CD8-positive, alpha-beta memory T cell (primary cell): ENCODE measurements around the gene TTF2. TPM values are rescaled to one million over a fixed set of nuclear protein-coding genes. Genes with fewer than 3 reads are reported as not detected.

Experiments
- CTCF ChIA-PET: fragments of 350-600 bp; sonication (Branson Sonifier 250); formaldehyde crosslinking; loops from one replicate; lab custom pipeline; 2021; ENCODE audit warnings: antibody characterized with exemption; lab: Charles Lee
- POLR2A ChIA-PET: fragments of 350-600 bp; sonication (Branson Sonifier 250); formaldehyde crosslinking; loops from one replicate; lab custom pipeline; 2021; ENCODE audit warnings: antibody characterized with exemption; lab: Charles Lee
- DNase-seq, 5 donors: peaks; one replicate each; pipeline versions ENCODE4 v3.0.0 to v3.0.0-alpha.2; 2020 to 2022; ENCODE audit warnings: mixed read lengths in 1 of 5
- H3K27ac ChIP-seq: one replicate; pipeline ENCODE4 v1.7.0; 2013; ENCODE audit warnings: low read depth, mild to moderate bottlenecking, low read length, moderate library complexity
- H3K27me3 ChIP-seq: 2 replicates; pipeline ENCODE4 v1.7.0; 2013; ENCODE audit warnings: low read length, mild to moderate bottlenecking; ENCODE audit not compliant: insufficient read depth, poor library complexity, severe bottlenecking
- H3K36me3 ChIP-seq: 2 replicates; pipeline ENCODE4 v1.7.0; 2013; ENCODE audit warnings: mild to moderate bottlenecking, low read length, moderate library complexity; ENCODE audit not compliant: insufficient read depth
- H3K4me1 ChIP-seq: 2 replicates; pipeline ENCODE4 v1.7.0; 2013; ENCODE audit warnings: mild to moderate bottlenecking, low read length, moderate library complexity; ENCODE audit not compliant: insufficient read depth
- H3K4me3 ChIP-seq: 2 replicates; pipeline ENCODE4 v1.7.0; 2013; ENCODE audit warnings: mild to moderate bottlenecking, low read length
- H3K9me3 ChIP-seq: 2 replicates; pipeline ENCODE4 v1.7.0; 2013; ENCODE audit warnings: mild to moderate bottlenecking, low read length
- H3K27ac Mint-ChIP-seq, 8 donors: one replicate each; pipeline ENCODE4 v1.8.0; 2020 to 2021; ENCODE audit warnings: mixed read lengths in 8 of 8, mild to moderate bottlenecking in 6 of 8, inconsistent platforms in 3 of 8, moderate library complexity in 3 of 8
- H3K27me3 Mint-ChIP-seq, 2 donors: one replicate each; pipeline ENCODE4 v1.8.0; 2020 to 2021; ENCODE audit warnings: mixed read lengths in 2 of 2, mild to moderate bottlenecking in 1 of 2, moderate library complexity in 1 of 2
- H3K36me3 Mint-ChIP-seq, 3 donors: one replicate each; pipeline ENCODE4 v1.8.0; 2020 to 2021; ENCODE audit warnings: mixed read lengths in 3 of 3, inconsistent platforms in 1 of 3, mild to moderate bottlenecking in 1 of 3
- H3K4me1 Mint-ChIP-seq, 3 donors: one replicate each; pipeline ENCODE4 v1.8.0; 2020 to 2021; ENCODE audit warnings: mixed read lengths in 3 of 3, inconsistent platforms in 1 of 3, mild to moderate bottlenecking in 1 of 3
- H3K4me3 Mint-ChIP-seq, 7 donors: one replicate each; pipeline ENCODE4 v1.8.0; 2020 to 2021; ENCODE audit warnings: mixed read lengths in 7 of 7, mild to moderate bottlenecking in 6 of 7, moderate library complexity in 4 of 7, inconsistent platforms in 2 of 7
- H3K9me3 Mint-ChIP-seq, 5 donors: one replicate each; pipeline ENCODE4 v1.8.0; 2020 to 2022; ENCODE audit warnings: mixed read lengths in 5 of 5, mild to moderate bottlenecking in 3 of 5, moderate library complexity in 2 of 5, inconsistent platforms in 1 of 5
- polyA plus RNA-seq: library from polyadenylated mRNA; unstranded; fragments of 300-500 nt; fragmentation: Illumina TruSeq; gene quantifications from one replicate; pipeline ENCODE4 v1.2.3, GENCODE V29; 2021
- total RNA-seq, 2 experiments: library from RNA; stranded (reverse); gene quantifications; one replicate each; pipeline ENCODE4 v1.2.3, GENCODE V29; 2021

TTF2 gene
- total and polyA plus RNA-seq, 3 experiments from 2014 or later = 11.7 to 89.0 (median 89.0) TPM

GRCh38 chr1:117032681-117033539, 27.2 kb upstream of the TTF2 start:
- H3K36me3 Mint-ChIP-seq = peaks cover 0 to 6% (median 0%) of the 10 kb centered on the region in 3 donors
- no peak overlapping the region for H3K4me3 Mint-ChIP-seq
- H3K27me3 ChIP-seq = no peaks in the 10 kb centered on the region
- H3K4me3 ChIP-seq = no peak overlapping the region
- no peaks in the 10 kb centered on the region for H3K4me1 ChIP-seq
- H3K27ac Mint-ChIP-seq = peak overlapping the region in 4 of 8 donors; percentile 2 to 21 (median 2)
- ChIA-PET POLR2A (no interaction called here), CTCF (no interaction called here)
- no peaks in the 10 kb centered on the region for H3K9me3 ChIP-seq
- no peaks in the 10 kb centered on the region for H3K9me3 Mint-ChIP-seq
- no peaks in the 10 kb centered on the region for H3K36me3 ChIP-seq
- H3K4me1 Mint-ChIP-seq = peaks cover 0 to 13% (median 0%) of the 10 kb centered on the region in 3 donors
- no peak for DNase-seq
- H3K27me3 Mint-ChIP-seq = no peaks in the 10 kb centered on the region
- H3K27ac ChIP-seq = no peak overlapping the region

DNA sequence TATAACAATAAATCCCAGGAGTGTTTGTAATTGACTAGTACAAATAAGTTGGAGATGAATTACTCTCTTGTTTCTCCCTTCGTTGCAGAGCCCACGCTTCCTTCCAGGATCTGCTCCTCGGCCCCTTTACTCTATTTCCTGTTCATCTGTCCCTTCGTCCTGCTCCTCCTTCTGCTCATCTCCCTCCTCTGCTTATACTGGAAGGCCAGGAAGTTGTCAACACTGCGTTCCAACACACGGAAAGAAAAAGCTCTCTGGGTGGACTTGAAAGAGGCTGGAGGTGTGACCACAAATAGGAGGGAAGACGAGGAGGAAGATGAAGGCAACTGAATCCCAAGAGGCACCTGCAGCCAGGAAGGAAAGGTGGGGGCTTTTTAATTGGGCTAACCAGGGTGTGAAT, 26.4 kb upstream of the TTF2 start:
- Mint-ChIP-seq H3K27me3 (peaks cover 0 to 5% of the 10 kb centered on the region in 2 donors), H3K4me1 (peaks cover 0 to 13% (median 0%) of the 10 kb centered on the region in 3 donors), H3K9me3 (no peaks in the 10 kb centered on the region), H3K36me3 (peaks cover 0 to 6% (median 0%) of the 10 kb centered on the region in 3 donors), H3K4me3 (no peak overlapping the region), H3K27ac (peak overlapping the region in 4 of 8 donors; percentile 30 to 73 (median 60))
- H3K27ac ChIP-seq = no peak overlapping the region
- no peak for DNase-seq
- H3K9me3 ChIP-seq = no peaks in the 10 kb centered on the region
- H3K36me3 ChIP-seq = no peaks in the 10 kb centered on the region
- POLR2A ChIA-PET = no interaction called here
- CTCF ChIA-PET = no interaction called here
- no peaks in the 10 kb centered on the region for H3K4me1 ChIP-seq
- no peak overlapping the region for H3K4me3 ChIP-seq
- H3K27me3 ChIP-seq = no peaks in the 10 kb centered on the region

DNA sequence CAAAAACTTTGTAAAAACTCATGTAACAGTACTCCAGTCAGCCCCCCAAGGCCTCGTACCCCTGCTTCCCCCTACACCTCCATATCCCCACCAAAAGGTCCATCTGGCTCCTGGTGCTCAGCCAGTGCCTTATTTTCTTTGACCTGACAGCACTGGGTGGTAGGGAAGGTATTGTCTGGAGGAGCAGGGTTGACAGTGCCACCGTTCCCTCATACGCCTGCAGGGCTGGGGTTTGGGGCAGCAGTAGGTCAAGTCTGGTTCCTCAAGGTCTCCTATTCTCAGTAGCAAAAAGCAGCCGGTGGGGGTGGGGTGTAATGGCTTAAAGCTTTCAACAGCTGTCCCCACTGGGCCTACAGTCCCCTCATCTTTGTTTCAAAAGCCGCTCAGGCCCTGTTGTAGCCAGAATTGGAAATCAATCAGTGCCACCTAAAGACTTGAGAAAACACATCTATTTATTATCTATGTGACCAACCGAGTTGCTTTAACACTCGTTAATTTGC, 25.3 kb upstream of the TTF2 start:
- H3K27ac ChIP-seq = no peak overlapping the region
- Mint-ChIP-seq H3K4me3 (no peak overlapping the region), H3K4me1 (peaks cover 0 to 10% (median 0%) of the 10 kb centered on the region in 3 donors), H3K36me3 (peaks cover 0 to 6% (median 4%) of the 10 kb centered on the region in 3 donors), H3K27ac (peak overlapping the region in 1 of 8 donors; percentile 30), H3K9me3 (no peaks in the 10 kb centered on the region), H3K27me3 (peaks cover 0 to 5% of the 10 kb centered on the region in 2 donors)
- no peaks in the 10 kb centered on the region for H3K36me3 ChIP-seq
- no peaks in the 10 kb centered on the region for H3K9me3 ChIP-seq
- no peak for DNase-seq
- ChIA-PET POLR2A (interaction anchor here (0.6 kb wide), 1 partner anchor 61 kb away, joined by 4 read pairs; no protein-coding TSS in a partner anchor), CTCF (no interaction called here)
- H3K27me3 ChIP-seq = no peaks in the 10 kb centered on the region
- H3K4me1 ChIP-seq = no peaks in the 10 kb centered on the region
- no peak overlapping the region for H3K4me3 ChIP-seq

GRCh38 chr1:117036018-117036461, 24.1 kb upstream of the TTF2 start:
- H3K4me3 Mint-ChIP-seq = no peak overlapping the region
- H3K4me1 Mint-ChIP-seq = peaks cover 0 to 10% (median 0%) of the 10 kb centered on the region in 3 donors
- Histone ChIP-seq H3K4me3 (no peak overlapping the region), H3K4me1 (no peaks in the 10 kb centered on the region), H3K9me3 (no peaks in the 10 kb centered on the region), H3K36me3 (no peaks in the 10 kb centered on the region), H3K27ac (no peak overlapping the region), H3K27me3 (no peaks in the 10 kb centered on the region)
- peaks cover 0 to 6% (median 4%) of the 10 kb centered on the region in 3 donors for H3K36me3 Mint-ChIP-seq
- POLR2A ChIA-PET = no interaction called here
- no peak overlapping the region for H3K27ac Mint-ChIP-seq
- peaks cover 0 to 5% of the 10 kb centered on the region in 2 donors for H3K27me3 Mint-ChIP-seq
- no peaks in the 10 kb centered on the region for H3K9me3 Mint-ChIP-seq
- no peak for DNase-seq
- CTCF ChIA-PET = no interaction called here

DNA sequence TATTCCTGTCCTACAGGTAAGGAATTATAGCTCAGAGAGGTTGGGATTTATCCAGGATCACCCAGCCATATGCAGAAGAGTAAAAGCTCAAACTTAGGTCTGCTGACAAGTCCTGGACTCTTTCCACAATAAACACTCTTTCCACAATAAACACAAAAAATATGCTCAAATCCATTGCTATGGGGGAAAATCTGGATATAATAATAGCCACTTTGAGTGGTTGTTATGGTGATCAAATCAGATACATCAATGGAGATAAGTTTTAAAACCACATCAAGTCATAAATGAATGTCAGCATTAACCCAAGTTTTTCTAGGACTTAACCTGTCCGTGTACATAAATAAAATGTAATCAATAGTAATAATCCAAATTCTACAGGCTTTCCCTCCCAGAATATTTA, 22.3 kb upstream of the TTF2 start:
- ChIA-PET CTCF (interaction anchor here (1.3 kb wide), 1 partner anchor 312 kb away, joined by 3 read pairs; no protein-coding TSS in a partner anchor), POLR2A (no interaction called here)
- H3K36me3 ChIP-seq = no peaks in the 10 kb centered on the region
- H3K27me3 ChIP-seq = no peaks in the 10 kb centered on the region
- Mint-ChIP-seq H3K4me3 (no peak overlapping the region), H3K27me3 (peaks cover 0 to 5% of the 10 kb centered on the region in 2 donors), H3K9me3 (peaks cover 0 to 2% (median 0%) of the 10 kb centered on the region in 5 donors), H3K27ac (no peak overlapping the region), H3K4me1 (peaks cover 0 to 6% (median 0%) of the 10 kb centered on the region in 3 donors), H3K36me3 (peaks cover 1 to 7% (median 6%) of the 10 kb centered on the region in 3 donors)
- DNase-seq = no peak
- H3K4me1 ChIP-seq = no peaks in the 10 kb centered on the region
- H3K27ac ChIP-seq = no peak overlapping the region
- no peak overlapping the region for H3K4me3 ChIP-seq
- H3K9me3 ChIP-seq = no peaks in the 10 kb centered on the region

DNA sequence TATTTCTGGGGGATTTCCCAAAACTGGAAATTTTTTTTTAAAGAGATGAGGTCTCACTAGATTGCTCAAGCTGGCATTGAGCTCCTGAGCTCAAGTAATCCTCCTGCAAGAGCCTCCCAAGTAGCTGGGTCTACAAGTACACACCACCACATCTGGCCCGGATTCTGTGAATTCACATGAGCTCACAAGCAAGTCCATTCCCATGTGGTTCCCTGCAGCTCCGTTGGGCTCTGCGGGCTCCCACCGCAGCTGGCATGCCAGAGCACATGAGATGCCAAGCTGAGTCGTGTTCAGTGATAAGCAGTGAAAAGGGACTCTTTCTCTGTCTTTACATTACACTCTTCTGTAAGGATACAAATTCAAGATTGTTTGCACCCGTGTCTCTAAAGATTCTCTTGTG, 21.9 kb upstream of the TTF2 start:
- ChIA-PET CTCF (interaction anchor here (1.3 kb wide), 1 partner anchor 313 kb away, joined by 3 read pairs; no protein-coding TSS in a partner anchor), POLR2A (no interaction called here)
- DNase-seq = no peak
- peak overlapping the region in 1 of 7 donors; percentile 68 for H3K4me3 Mint-ChIP-seq
- H3K36me3 Mint-ChIP-seq = peaks cover 1 to 11% (median 6%) of the 10 kb centered on the region in 3 donors
- H3K27me3 Mint-ChIP-seq = peaks cover 0 to 5% of the 10 kb centered on the region in 2 donors
- no peak overlapping the region for H3K27ac Mint-ChIP-seq
- peaks cover 0 to 4% (median 0%) of the 10 kb centered on the region in 3 donors for H3K4me1 Mint-ChIP-seq
- Histone ChIP-seq H3K4me1 (no peaks in the 10 kb centered on the region), H3K36me3 (no peaks in the 10 kb centered on the region), H3K4me3 (no peak overlapping the region), H3K27ac (no peak overlapping the region), H3K9me3 (no peaks in the 10 kb centered on the region), H3K27me3 (no peaks in the 10 kb centered on the region)
- peaks cover 0 to 3% (median 1%) of the 10 kb centered on the region in 5 donors for H3K9me3 Mint-ChIP-seq

DNA sequence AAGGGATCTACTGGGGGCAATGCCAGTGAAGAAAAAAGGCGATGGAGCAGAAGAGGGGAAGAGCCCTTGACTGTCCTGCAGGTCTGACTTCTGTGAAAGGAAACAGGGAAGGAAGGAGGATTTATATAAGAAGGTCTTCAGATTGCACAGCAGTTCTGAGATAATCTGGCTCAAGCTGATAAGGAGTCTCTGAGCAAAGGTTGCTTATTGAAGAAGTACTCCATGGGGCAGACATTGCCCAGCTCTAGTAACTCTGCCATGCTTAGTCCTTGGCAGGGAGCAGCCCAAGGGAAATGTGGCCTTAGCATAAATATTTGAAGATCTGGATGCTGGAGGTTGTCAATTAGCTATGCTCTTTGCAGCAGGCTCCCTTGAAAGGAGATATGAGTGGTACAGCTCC, 15.9 kb upstream of the TTF2 start:
- no peaks in the 10 kb centered on the region for H3K27me3 Mint-ChIP-seq
- peaks cover 1 to 8% (median 2%) of the 10 kb centered on the region in 3 donors for H3K36me3 Mint-ChIP-seq
- H3K4me1 Mint-ChIP-seq = peaks cover 8 to 9% (median 8%) of the 10 kb centered on the region in 3 donors
- no peak overlapping the region for H3K4me3 Mint-ChIP-seq
- Histone ChIP-seq H3K4me1 (peaks cover 22% of the 10 kb centered on the region), H3K9me3 (no peaks in the 10 kb centered on the region), H3K27me3 (no peaks in the 10 kb centered on the region), H3K36me3 (no peaks in the 10 kb centered on the region), H3K4me3 (no peak overlapping the region), H3K27ac (no peak overlapping the region)
- ChIA-PET POLR2A (no interaction called here), CTCF (interaction anchor here (1.5 kb wide), 1 partner anchor 319 kb away, joined by 5 read pairs; no protein-coding TSS in a partner anchor)
- no peak overlapping the region for H3K27ac Mint-ChIP-seq
- DNase-seq = no peak
- peaks cover 0 to 8% (median 1%) of the 10 kb centered on the region in 5 donors for H3K9me3 Mint-ChIP-seq
